HG03571 (cell line): ENCODE measurements around the gene CADPS2.
"Not testable (repeated sequence)": the region's sequence is repeated elsewhere in the genome, so short reads cannot be mapped to it uniquely, and the experiment has no call there.

Experiments used
- ATAC-seq: cut with Tn5 transposase; IDR thresholded peaks from one replicate; pipeline ENCODE4 v1.9.1; 2021; ENCODE audit not compliant: unreplicated experiment

The CADPS2 gene

DNA sequence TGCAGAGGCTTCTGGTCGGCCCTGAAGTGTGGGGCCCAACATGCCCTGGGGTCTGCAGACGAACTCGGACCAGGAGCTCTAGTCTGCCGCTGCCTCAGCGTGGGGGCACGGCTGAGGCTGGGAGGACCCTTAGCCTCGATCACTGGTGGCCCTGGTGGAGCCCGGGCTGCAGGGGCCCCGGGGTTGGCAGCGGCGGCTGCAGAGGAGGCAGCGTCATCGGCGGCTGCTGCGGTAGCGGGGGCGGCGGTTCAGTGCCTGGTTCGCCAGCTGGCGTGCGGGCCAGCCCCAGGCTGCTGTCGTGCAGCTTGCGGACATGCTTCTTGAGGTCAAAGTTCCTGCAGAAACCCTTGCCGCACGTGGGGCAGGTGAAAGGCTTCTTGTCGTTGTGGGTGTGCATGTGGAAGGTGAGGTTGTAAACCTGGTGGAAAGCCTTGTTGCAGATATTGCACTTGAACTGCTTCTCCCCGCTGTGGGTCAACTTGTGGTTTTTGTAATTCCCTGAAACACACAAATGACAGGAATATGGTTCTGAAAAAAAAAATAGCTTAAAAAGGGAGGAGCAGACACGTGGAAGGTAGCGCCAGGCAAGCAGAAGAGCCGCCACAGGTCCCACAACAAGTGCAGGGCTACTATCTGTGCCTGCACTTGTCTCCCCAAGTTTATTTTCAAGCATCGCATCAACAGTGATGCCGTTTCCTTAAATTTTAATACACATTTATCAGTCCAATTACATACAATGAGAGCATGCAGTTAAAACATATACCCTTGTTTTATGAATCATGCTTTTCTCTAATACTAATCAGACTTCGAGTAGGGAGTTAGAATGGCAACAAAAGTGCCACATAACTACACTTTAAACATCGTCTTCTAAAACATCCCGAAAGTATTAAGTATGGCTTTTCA is 584.2 kb downstream of the CADPS2 start:
- ATAC-seq, result no peak

DNA sequence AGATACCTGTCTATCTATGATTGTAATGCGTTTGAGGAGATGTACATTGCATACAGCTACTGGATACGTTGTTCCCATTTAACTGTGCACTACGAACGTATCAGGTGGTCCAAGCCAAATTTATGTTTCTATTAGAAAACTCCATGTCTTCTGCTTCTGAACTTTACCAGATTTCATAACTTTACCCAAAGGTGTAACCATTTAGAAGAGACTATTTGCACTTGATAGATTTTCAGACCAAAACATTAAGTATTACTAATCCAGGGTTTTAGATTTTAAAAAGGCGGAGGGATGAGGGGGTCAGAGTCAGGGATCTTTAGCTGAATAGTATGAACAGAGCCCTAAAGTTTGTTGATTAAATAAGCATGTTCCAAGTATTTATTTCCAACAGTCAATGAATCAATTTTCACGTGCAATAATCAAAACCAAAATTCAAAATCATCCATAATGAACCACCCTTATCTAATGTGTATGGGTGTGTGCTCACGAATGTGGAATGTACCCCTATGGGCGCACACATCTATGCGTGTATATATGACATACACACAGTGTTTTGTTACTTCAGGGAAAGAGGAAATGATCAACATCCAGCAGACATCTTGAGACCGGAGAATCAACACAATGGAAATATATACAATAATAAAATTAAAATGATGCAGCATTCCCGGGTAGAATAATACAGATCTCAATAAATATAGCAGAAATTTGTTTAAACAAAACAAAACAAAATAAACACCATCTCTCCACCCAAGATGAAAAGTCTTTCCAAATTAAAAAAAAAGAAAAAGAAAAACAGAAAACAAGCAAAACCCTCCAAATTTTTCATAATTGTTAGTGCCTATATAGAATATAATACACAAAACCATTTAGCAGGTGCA is 585.1 kb downstream of the CADPS2 start:
- ATAC-seq, result no peak

DNA sequence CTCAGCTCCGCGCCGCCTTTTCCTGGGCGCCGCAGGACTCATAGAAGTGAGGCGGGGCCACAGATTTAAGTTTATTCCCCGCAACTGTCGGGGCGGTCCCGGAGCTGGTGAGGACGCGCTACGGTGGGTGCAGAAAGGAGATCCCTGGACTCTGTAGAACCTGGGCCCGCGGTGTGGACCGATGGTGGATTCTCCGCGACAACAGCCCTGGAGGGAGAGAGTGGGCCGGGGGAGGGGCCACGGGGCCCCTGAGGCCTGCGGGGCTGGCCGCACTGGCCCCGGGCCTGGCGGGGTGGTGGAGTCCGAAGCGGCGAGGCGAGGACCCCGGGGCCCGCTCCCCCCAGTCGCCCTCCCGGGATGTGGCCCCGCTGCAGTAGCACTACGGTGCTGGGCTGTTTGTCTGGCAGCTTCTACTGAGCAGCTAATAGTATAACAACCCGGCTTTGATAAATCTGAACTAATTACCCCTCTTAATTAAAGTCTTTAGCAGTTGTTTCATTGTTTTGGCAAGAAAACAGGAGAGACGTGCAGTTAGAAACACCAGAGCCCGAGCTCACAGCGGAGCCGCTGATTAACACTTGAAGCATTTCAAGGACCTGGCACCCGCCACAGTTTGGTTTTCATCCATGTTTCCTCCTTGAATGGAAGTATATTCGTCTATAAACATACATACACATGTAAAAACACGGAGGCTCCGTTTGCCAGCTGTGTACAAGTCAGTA is 585.9 kb downstream of the CADPS2 start:
- no peak for ATAC-seq

DNA sequence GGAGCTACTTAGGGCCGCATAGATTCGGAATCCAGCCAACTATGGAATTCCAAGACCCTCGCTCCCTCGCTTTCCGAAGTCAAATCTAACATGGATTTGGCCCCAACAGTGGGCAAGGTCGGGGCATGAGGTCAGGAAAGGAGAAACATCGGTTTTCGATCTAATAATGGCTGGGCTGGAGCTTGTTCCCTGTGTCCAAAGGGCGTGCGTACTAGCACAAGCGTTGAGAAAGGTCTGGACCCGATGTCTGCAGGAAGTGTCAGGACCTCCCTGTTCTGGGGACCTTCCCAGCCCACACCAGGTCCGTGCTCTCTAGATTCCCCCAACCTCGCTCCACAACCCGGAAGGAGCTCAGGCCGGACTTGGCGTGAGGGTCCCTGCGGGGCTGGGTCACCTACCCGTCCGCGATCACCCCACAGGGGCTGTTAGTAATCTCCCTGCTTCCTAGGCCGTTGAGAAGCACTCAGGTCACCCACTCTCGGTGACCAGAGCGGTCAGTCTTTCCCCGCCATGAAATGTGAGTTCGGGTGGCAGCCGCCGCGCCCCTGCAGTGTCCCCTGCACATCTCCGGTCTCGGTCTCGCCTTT is 586.5 kb downstream of the CADPS2 start:
- ATAC-seq, result no peak

DNA sequence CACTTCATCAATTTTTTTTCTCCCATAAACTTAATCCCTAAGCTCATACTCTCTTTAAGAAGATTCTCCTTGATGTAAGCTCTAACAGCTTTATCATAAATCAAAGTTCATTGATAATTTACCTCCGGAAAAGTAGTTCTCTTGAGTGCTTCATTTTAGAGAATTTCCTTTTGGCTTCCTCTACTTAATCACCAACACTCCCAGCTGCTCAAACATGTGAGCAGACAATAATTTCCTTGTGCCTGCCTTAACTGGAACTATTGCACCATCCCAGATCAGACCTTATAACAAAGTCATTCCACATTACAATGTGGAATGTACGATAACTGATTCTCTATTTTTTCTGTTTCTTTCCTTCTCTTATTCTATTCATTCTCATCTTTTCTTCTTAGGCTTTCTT is 587.6 kb downstream of the CADPS2 start:
- no peak for ATAC-seq

DNA sequence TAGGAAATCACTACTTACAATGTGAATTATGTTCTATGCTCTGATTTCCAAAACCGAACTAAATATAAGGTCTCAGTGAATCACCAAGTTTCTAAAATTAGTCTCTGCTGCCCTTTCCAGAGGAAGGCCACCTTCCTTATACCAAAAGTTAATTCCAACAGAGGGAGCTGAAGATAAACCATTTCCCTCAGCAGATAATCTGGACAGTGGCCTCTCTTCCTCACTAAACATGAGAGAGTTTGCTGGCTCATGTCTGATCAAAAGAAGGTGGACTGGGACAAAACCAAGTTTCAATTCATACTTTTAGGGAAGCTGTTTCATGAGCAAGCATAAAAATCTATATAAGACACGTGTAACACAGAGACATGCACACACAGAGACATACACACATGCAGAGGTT is 588.1 kb downstream of the CADPS2 start:
- ATAC-seq, result no peak

DNA sequence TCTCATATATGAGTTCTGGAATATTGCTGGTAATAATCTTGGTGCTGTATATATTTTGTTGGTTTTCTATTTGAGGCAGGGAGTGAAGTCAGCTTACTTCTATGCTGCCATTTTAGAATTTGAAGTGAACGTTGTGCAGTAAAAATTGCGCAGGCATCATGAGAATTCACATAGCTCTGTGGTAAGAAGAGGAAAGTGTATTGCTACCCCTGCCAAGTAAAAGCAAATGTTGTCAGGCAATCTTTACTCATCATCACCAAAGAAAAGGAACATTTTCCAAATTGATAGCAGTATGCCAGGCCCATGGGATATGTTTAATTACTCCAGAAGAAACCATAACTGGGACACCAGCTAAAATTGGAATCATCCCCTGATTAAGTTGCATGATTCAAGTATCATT is 595.1 kb downstream of the CADPS2 start:
- no peak for ATAC-seq

DNA sequence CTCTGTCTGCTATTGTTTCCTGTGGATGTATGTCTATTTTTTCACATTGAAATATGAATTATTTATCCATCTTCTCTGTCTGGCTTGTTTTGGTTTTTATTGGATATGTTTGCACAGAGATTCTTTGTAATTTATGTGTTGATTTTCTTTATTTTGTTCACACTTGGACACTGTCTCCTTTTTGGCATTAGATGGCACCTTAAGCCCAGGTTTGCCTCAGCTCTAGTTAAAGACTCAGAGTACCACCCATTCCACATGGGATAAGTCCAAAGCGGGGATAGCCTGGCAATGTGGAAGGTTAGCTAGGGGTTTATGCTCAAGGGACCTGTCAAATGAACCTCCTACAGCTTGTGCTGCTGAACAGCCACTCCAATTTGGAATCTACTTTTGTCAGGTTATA is 595.8 kb downstream of the CADPS2 start:
- no peak for ATAC-seq

DNA sequence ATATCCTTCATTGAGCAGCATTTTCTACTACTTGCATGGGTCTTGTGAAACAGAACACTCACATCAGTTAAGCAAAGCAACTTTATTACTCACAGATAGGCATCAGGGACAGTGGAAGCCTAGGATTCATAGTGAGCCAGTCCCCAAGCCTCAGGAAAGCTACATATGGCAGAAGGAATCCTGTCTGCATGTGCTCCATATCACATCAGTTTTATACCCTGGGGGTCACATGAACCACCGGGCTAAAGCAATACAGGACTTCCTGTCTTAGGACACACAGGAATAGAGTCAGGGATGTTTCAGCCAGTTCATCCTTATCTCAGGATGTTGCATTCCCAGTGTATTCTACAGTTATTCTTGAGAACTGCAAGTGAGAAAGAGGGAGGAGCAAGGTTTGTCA is 596.8 kb downstream of the CADPS2 start:
- no peak for ATAC-seq

DNA sequence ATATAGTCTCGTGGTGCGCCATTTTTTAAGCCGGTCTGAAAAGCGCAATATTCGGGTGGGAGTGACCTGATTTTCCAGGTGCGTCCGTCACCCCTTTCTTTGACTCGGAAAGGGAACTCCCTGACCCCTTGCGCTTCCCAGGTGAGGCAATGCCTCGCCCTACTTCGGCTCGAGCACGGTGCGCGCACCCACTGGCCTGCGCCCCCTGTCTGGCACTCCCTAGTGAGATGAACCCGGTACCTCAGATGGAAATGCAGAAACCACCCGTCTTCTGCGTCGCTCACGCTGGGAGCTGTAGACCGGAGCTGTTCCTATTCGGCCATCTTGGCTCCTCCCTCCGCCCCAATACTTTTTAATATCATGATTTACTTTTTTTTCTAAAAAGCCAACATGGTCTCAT is 601.7 kb downstream of the CADPS2 start:
- not testable (repeated sequence) for ATAC-seq

DNA sequence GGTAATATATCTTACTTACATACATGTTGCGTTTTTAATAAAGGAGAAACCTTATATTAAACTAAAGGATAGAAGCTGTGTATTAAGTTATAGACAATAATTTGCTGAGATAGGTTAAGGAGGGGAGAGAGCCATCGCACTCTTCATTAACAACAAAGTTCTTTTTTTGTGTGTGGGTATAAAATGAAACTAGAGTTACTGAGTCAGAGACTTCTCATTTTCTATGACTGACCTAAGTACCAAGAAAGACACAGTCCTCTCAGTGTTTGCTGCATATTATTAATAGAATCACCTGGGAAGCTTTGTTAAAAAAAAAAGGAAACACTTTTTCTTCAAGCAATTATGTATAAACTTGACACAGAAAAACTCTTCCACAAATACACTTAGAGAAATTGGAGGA is 613.1 kb downstream of the CADPS2 start:
- ATAC-seq, result no peak

DNA sequence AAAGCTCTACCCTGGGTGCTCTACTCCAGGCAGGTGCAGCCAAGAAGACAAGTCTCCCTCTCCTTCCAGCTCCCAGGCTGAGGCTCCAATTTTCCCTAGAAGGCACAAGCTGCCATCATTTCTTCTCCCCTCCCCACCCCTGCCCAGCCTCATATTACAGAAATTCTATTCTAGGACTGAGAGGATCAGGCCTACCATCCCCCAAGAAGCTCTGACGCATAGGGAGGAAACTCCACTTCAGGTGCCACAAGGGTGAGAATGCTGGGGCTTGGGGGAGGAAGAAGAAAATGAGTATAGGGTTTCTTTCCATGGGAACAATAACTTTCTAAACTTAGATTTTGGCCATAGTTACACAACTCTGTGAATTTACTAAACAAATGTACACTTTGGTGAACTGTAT is 617.0 kb downstream of the CADPS2 start:
- no peak for ATAC-seq
